ENCODE measurements around the gene ZNF777.

Gene ZNF777

DNA sequence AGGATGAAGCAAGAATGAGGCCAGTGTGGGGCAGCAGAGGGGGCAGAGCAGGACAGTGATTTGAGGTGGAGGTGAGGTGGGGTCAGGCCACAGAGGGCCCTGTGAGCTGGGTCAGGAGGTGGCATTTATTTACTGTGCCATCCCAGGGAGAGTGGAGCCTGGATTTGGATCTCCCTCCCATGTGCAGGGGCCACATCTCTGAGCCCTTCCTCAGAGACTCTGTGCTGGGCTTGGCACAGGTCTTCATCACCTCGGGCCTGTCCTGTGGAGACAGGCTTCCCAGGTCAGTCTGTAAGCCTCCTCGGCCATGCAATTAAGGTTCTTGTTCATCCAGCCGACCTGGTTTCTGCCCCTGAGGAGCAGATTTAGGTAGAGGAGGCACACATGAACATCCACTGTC is 40.9 kb downstream of the ZNF777 start:
- H3K27ac ChIP-seq (ENCODE audit: low read depth, low read length), result no peak overlapping the region
- TF ChIP-seq EZH2phosphoT487 (conservative IDR thresholded peaks at IDR 0.05; ENCODE audit: low read length), result no peak
- TF ChIP-seq, protein P1, sequence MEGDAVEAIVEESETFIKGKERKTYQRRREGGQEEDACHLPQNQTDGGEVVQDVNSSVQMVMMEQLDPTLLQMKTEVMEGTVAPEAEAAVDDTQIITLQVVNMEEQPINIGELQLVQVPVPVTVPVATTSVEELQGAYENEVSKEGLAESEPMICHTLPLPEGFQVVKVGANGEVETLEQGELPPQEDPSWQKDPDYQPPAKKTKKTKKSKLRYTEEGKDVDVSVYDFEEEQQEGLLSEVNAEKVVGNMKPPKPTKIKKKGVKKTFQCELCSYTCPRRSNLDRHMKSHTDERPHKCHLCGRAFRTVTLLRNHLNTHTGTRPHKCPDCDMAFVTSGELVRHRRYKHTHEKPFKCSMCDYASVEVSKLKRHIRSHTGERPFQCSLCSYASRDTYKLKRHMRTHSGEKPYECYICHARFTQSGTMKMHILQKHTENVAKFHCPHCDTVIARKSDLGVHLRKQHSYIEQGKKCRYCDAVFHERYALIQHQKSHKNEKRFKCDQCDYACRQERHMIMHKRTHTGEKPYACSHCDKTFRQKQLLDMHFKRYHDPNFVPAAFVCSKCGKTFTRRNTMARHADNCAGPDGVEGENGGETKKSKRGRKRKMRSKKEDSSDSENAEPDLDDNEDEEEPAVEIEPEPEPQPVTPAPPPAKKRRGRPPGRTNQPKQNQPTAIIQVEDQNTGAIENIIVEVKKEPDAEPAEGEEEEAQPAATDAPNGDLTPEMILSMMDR (IDR thresholded peaks at IDR 0.05; ENCODE audit: insufficient read depth, low read length, poor library complexity, severe bottlenecking), result no peak
- H4K20me1 ChIP-seq (ENCODE audit: low read depth, low read length), result no peaks in the 10 kb centered on the region
- H3K79me2 ChIP-seq (ENCODE audit: insufficient read depth, low read length), result no peaks in the 10 kb centered on the region
- H3K4me2 ChIP-seq (ENCODE audit: low read depth, low read length, poor library complexity, severe bottlenecking), result no peak overlapping the region
- H3K36me3 ChIP-seq (ENCODE audit: low read length), result no peaks in the 10 kb centered on the region
- H2AFZ ChIP-seq (ENCODE audit: low read depth, low read length, severe bottlenecking), result no peak overlapping the region
- no peaks in the 10 kb centered on the region for H3F3A ChIP-seq (ENCODE audit: insufficient read depth)
- no peaks in the 10 kb centered on the region for H3K9me2 ChIP-seq (replicated peaks; ENCODE audit: insufficient read depth, low read length)
- H3K4me3 ChIP-seq (ENCODE audit: insufficient read depth, low read length, poor library complexity, severe bottlenecking), result no peak overlapping the region
- no peaks in the 10 kb centered on the region for H3K27me3 ChIP-seq (ENCODE audit: low read length)
- H3K9ac ChIP-seq (ENCODE audit: low read length), result no peak overlapping the region
- no peaks in the 10 kb centered on the region for H3K9me3 ChIP-seq (ENCODE audit: insufficient read depth, low read length)

DNA sequence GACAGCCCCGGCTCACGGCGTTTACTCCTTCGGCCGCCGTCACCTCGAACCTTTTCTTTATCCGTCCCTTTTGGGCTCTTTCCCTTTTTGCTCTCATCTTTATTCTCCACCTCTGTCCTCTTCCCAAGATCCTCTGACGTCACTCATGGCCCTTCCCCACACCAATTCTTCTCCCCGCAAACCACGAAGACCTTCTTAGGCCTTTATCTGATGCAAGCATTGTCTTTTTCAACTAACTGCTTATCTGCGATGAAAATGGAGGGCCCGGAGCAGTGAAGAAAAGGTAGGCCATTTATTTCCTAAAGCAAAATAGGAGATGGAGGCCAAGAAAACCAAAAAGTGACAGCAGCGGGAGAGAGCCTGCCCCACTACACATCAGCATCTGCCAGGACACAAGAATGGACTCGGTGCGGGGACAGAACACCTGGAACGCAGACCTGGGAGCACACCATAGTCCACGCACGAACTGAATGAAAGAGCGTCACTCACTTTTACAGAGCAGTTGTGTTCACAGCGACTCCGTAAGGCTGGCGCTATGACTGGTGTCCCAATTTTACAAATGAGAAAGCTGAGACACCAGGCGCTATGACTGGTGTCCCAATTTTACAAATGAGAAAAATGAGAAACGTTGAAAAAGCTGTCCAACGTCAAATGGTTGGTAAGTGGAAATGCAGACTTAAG is 45.3 kb downstream of the ZNF777 start:
- Histone ChIP-seq H3K4me3 (ENCODE audit: insufficient read depth, low read length, poor library complexity, severe bottlenecking) (no peak overlapping the region), H3K9ac (ENCODE audit: low read length) (no peak overlapping the region), H3K79me2 (ENCODE audit: insufficient read depth, low read length) (no peaks in the 10 kb centered on the region)

DNA sequence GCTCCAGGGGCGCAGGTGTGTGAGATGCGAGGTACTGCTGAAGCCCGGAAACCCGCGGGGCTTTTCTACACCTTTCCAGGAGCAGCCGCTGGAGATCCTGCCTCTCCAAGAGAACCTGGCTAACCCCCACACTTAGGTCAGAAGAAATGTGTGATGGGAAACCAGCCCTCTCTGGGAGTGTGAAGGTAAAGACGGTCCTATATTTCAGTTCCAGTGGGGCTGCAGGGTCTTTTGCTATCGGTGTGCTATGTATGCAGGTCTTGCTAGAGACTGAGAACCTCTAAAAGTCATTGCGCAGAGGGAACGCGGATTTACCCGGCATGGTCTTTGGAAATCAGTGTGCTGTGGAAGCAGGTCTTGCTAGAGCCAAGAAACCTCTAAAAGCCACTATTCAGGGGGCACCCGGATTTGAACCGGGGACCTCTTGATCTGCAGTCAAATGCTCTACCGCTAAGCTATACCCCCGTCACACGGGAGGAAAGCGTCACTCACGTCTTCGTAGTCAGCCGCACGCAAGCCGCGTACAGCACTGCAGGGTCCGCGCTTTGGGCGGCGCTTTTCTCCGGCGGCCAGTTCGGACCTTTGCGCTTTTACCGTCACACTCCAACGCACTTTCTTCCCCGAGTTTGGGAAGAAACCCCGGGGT is 46.0 kb downstream of the ZNF777 start:
- Histone ChIP-seq H3K27me3 (ENCODE audit: low read length) (no peaks in the 10 kb centered on the region), H3K9me3 (ENCODE audit: insufficient read depth, low read length) (no peaks in the 10 kb centered on the region), H3K27ac (ENCODE audit: low read depth, low read length) (no peak overlapping the region), H3F3A (ENCODE audit: insufficient read depth) (no peaks in the 10 kb centered on the region), H2AFZ (ENCODE audit: low read depth, low read length, severe bottlenecking) (no peak overlapping the region), H3K9me2 (replicated peaks; ENCODE audit: insufficient read depth, low read length) (no peaks in the 10 kb centered on the region), H3K9ac (ENCODE audit: low read length) (no peak overlapping the region), H3K79me2 (ENCODE audit: insufficient read depth, low read length) (no peaks in the 10 kb centered on the region), H3K36me3 (ENCODE audit: low read length) (no peaks in the 10 kb centered on the region), H4K20me1 (ENCODE audit: low read depth, low read length) (no peaks in the 10 kb centered on the region), H3K4me2 (ENCODE audit: low read depth, low read length, poor library complexity, severe bottlenecking) (no peak overlapping the region), H3K4me3 (ENCODE audit: insufficient read depth, low read length, poor library complexity, severe bottlenecking) (no peak overlapping the region)
- TF ChIP-seq, protein P1 (IDR thresholded peaks at IDR 0.05; ENCODE audit: insufficient read depth, low read length, poor library complexity, severe bottlenecking), result no peak
- no peak for TF ChIP-seq EZH2phosphoT487 (conservative IDR thresholded peaks at IDR 0.05; ENCODE audit: low read length)

More for the DNA sequence above, 45.3 kb downstream of the ZNF777 start:
- Histone ChIP-seq H3K4me2 (ENCODE audit: low read depth, low read length, poor library complexity, severe bottlenecking) (no peak overlapping the region), H3K9me3 (ENCODE audit: insufficient read depth, low read length) (no peaks in the 10 kb centered on the region), H3K36me3 (ENCODE audit: low read length) (no peaks in the 10 kb centered on the region), H4K20me1 (ENCODE audit: low read depth, low read length) (no peaks in the 10 kb centered on the region), H2AFZ (ENCODE audit: low read depth, low read length, severe bottlenecking) (no peak overlapping the region), H3K9me2 (replicated peaks; ENCODE audit: insufficient read depth, low read length) (no peaks in the 10 kb centered on the region), H3K27ac (ENCODE audit: low read depth, low read length) (no peak overlapping the region), H3F3A (ENCODE audit: insufficient read depth) (no peaks in the 10 kb centered on the region), H3K27me3 (ENCODE audit: low read length) (no peaks in the 10 kb centered on the region)
- no peak for TF ChIP-seq EZH2phosphoT487 (conservative IDR thresholded peaks at IDR 0.05; ENCODE audit: low read length)
- TF ChIP-seq, protein P1 (IDR thresholded peaks at IDR 0.05; ENCODE audit: insufficient read depth, low read length, poor library complexity, severe bottlenecking), result no peak

Measured in SU-DHL-6 (cell line).